ENCODE data around the gene IGSF5. TPM values are rescaled to one million over a fixed set of nuclear protein-coding genes. Genes with fewer than 3 reads are reported as not detected.
A peak's percentile ranks its signal among the peaks of the same experiment; 100 is the strongest.

The IGSF5 gene
- total RNA-seq, 1 experiment from 2014 or later, result not detected

DNA sequence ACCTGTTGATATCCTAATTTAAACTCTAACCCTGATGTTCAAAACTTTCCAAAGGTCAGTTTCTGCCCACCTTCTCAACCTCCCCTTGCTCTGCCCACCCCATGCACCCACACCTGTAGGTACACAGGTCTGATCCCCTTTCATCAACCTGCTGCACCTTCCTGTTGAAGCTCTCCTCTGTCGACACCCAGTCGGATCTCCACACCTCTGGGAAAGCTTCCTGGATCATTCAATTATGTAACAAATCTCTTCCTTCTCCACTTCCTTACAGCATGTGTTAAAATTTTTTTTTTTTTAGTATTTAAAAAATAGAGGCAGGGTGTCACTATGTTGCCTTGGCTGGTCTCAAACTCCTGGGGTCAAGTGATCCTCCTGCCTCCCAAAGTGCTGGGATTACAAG lies 44.7 kb upstream of the IGSF5 start:
- ATAC-seq (no peak), DNase-seq (no peak)
- intact Hi-C loops (cut with micrococcal nuclease), result no loop called here
- H3K4me2 ChIP-seq (ENCODE audit: low read length), result no peak overlapping the region
- ChIA-PET POLR2A (ENCODE audit: unreplicated experiment) (interaction anchor here (0.6 kb wide), 1 partner anchor 67 kb away, joined by 3 read pairs; no protein-coding TSS in a partner anchor), CTCF (no interaction called here)
- no peaks in the 10 kb centered on the region for H3K9me3 ChIP-seq (ENCODE audit: low read length)
- no peak overlapping the region for H3K9ac ChIP-seq (ENCODE audit: low read length)
- H2AFZ ChIP-seq (ENCODE audit: low read length), result no peak overlapping the region
- no peaks in the 10 kb centered on the region for H3K27me3 ChIP-seq (ENCODE audit: low read length)
- no peaks in the 10 kb centered on the region for H3K79me2 ChIP-seq (ENCODE audit: low read length)
- H4K20me1 ChIP-seq (ENCODE audit: low read length), result no peaks in the 10 kb centered on the region
- H3K9me2 ChIP-seq (replicated peaks; ENCODE audit: low read length), result no peaks in the 10 kb centered on the region
- no peaks in the 10 kb centered on the region for H3K36me3 ChIP-seq (ENCODE audit: low read depth, low read length)
- no peak overlapping the region for H3K4me3 ChIP-seq (ENCODE audit: low read length)
- H3K4me1 ChIP-seq (ENCODE audit: insufficient read depth, low read length), result no peaks in the 10 kb centered on the region
- H3F3A ChIP-seq (ENCODE audit: low read length, unreplicated experiment), result no peaks in the 10 kb centered on the region
- TF ChIP-seq, protein P1, sequence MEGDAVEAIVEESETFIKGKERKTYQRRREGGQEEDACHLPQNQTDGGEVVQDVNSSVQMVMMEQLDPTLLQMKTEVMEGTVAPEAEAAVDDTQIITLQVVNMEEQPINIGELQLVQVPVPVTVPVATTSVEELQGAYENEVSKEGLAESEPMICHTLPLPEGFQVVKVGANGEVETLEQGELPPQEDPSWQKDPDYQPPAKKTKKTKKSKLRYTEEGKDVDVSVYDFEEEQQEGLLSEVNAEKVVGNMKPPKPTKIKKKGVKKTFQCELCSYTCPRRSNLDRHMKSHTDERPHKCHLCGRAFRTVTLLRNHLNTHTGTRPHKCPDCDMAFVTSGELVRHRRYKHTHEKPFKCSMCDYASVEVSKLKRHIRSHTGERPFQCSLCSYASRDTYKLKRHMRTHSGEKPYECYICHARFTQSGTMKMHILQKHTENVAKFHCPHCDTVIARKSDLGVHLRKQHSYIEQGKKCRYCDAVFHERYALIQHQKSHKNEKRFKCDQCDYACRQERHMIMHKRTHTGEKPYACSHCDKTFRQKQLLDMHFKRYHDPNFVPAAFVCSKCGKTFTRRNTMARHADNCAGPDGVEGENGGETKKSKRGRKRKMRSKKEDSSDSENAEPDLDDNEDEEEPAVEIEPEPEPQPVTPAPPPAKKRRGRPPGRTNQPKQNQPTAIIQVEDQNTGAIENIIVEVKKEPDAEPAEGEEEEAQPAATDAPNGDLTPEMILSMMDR (conservative IDR thresholded peaks at IDR 0.05; ENCODE audit: low read depth, low read length), result no peak
- TF ChIP-seq EZH2phosphoT487 (IDR thresholded peaks at IDR 0.05; ENCODE audit: borderline replicate concordance, low read length), result no peak
- TF ChIP-seq EZH2 (IDR thresholded peaks at IDR 0.05; ENCODE audit: low read length, unreplicated experiment), result no peak
- no TSS peak for BruUV-seq (replicated peaks)
- no peak overlapping the region for H3K27ac ChIP-seq (ENCODE audit: low read length)

DNA sequence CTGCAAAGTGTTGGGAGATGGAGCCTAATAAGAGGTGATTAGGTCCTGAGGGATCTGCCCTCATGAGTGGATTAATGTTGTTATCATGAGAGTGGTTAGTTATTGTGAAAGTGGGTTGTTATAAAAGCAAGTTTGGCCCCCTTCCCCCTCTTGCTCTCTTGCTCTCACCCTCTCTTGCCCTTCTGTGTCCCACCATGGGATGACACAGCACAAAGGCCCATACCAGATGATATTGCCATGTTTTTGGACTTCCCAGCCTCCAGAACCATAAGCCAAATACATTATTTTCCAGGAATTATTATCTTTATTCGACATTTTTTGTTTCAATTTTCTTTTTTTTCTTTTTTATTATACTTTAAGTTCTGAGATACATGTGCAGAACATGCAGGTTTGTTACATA lies 41.4 kb upstream of the IGSF5 start:
- Histone ChIP-seq H2AFZ (ENCODE audit: low read length) (no peak overlapping the region), H3K4me1 (ENCODE audit: insufficient read depth, low read length) (no peaks in the 10 kb centered on the region), H3F3A (ENCODE audit: low read length, unreplicated experiment) (no peaks in the 10 kb centered on the region), H3K79me2 (ENCODE audit: low read length) (no peaks in the 10 kb centered on the region), H3K9me3 (ENCODE audit: low read length) (no peaks in the 10 kb centered on the region), H3K27me3 (ENCODE audit: low read length) (no peaks in the 10 kb centered on the region), H3K36me3 (ENCODE audit: low read depth, low read length) (no peaks in the 10 kb centered on the region), H4K20me1 (ENCODE audit: low read length) (no peaks in the 10 kb centered on the region), H3K9me2 (replicated peaks; ENCODE audit: low read length) (no peaks in the 10 kb centered on the region), H3K4me2 (ENCODE audit: low read length) (no peak overlapping the region), H3K4me3 (ENCODE audit: low read length) (no peak overlapping the region), H3K27ac (ENCODE audit: low read length) (no peak overlapping the region), H3K9ac (ENCODE audit: low read length) (no peak overlapping the region)
- ATAC-seq (no peak), DNase-seq (no peak)
- BruUV-seq (replicated peaks), result no TSS peak
- ChIA-PET CTCF (no interaction called here), POLR2A (ENCODE audit: unreplicated experiment) (no interaction called here)
- TF ChIP-seq, protein P1 (conservative IDR thresholded peaks at IDR 0.05; ENCODE audit: low read depth, low read length), result no peak
- TF ChIP-seq EZH2phosphoT487 (IDR thresholded peaks at IDR 0.05; ENCODE audit: borderline replicate concordance, low read length) (no peak), EZH2 (IDR thresholded peaks at IDR 0.05; ENCODE audit: low read length, unreplicated experiment) (no peak)
- intact Hi-C loops (cut with micrococcal nuclease), result no loop called here

DNA sequence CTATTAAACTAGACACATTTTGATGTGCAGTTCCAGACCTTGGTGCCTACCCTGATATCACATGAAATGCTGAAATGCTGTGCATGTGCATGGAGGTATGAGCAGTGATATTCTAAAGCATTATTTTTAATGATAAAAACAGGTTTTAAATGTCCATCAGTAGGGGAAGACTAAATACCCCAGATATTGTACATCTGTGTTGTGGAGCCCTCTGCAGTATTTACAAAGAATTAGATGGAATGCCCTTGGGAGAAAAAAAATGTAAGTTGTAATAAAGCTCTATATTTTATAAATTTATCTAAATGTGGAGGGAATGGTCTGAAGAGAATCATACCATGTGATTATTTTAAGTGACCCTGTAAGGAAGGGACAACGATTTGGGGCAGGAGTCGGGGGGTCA lies 39.1 kb upstream of the IGSF5 start:
- Histone ChIP-seq H4K20me1 (ENCODE audit: low read length) (no peaks in the 10 kb centered on the region), H3K4me2 (ENCODE audit: low read length) (no peak overlapping the region), H3K4me3 (ENCODE audit: low read length) (no peak overlapping the region), H3K27me3 (ENCODE audit: low read length) (no peaks in the 10 kb centered on the region), H3K4me1 (ENCODE audit: insufficient read depth, low read length) (no peaks in the 10 kb centered on the region), H2AFZ (ENCODE audit: low read length) (no peak overlapping the region), H3K9ac (ENCODE audit: low read length) (no peak overlapping the region), H3K9me2 (replicated peaks; ENCODE audit: low read length) (no peaks in the 10 kb centered on the region), H3F3A (ENCODE audit: low read length, unreplicated experiment) (no peaks in the 10 kb centered on the region), H3K36me3 (ENCODE audit: low read depth, low read length) (no peaks in the 10 kb centered on the region), H3K27ac (ENCODE audit: low read length) (no peak overlapping the region), H3K79me2 (ENCODE audit: low read length) (no peaks in the 10 kb centered on the region), H3K9me3 (ENCODE audit: low read length) (no peaks in the 10 kb centered on the region)
- no TSS peak for BruUV-seq (replicated peaks)
- TF ChIP-seq, protein P1 (conservative IDR thresholded peaks at IDR 0.05; ENCODE audit: low read depth, low read length), result peak; percentile 60
- no peak for TF ChIP-seq EZH2phosphoT487 (IDR thresholded peaks at IDR 0.05; ENCODE audit: borderline replicate concordance, low read length)
- no peak for TF ChIP-seq EZH2 (IDR thresholded peaks at IDR 0.05; ENCODE audit: low read length, unreplicated experiment)
- DNase-seq (peak; percentile 44), ATAC-seq (peak; percentile 45)
- POLR2A ChIA-PET (ENCODE audit: unreplicated experiment), result no interaction called here
- intact Hi-C loops (cut with micrococcal nuclease), result loop anchor here (1.0 to 2.0 kb wide), 3 partner anchors 75 to 187 kb away; no protein-coding TSS in a partner anchor
- CTCF ChIA-PET, result interaction anchor here (0.6 to 1.0 kb wide), 2 partner anchors 72 to 318 kb away, joined by 3 to 6 read pairs; no protein-coding TSS in a partner anchor
